HG03342 (cell line): Measurements from ENCODE around the gene ABRACL.
"Not testable (repeated sequence)": the region's sequence is repeated elsewhere in the genome, so short reads cannot be mapped to it uniquely, and the experiment has no call there.

Experiments used
- ATAC-seq: cut with Tn5 transposase; IDR thresholded peaks from one replicate; pipeline ENCODE4 v1.9.1; 2021; ENCODE audit warnings: mild to moderate bottlenecking, moderate library complexity; ENCODE audit not compliant: unreplicated experiment

The ABRACL gene, protein sequence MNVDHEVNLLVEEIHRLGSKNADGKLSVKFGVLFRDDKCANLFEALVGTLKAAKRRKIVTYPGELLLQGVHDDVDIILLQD

DNA sequence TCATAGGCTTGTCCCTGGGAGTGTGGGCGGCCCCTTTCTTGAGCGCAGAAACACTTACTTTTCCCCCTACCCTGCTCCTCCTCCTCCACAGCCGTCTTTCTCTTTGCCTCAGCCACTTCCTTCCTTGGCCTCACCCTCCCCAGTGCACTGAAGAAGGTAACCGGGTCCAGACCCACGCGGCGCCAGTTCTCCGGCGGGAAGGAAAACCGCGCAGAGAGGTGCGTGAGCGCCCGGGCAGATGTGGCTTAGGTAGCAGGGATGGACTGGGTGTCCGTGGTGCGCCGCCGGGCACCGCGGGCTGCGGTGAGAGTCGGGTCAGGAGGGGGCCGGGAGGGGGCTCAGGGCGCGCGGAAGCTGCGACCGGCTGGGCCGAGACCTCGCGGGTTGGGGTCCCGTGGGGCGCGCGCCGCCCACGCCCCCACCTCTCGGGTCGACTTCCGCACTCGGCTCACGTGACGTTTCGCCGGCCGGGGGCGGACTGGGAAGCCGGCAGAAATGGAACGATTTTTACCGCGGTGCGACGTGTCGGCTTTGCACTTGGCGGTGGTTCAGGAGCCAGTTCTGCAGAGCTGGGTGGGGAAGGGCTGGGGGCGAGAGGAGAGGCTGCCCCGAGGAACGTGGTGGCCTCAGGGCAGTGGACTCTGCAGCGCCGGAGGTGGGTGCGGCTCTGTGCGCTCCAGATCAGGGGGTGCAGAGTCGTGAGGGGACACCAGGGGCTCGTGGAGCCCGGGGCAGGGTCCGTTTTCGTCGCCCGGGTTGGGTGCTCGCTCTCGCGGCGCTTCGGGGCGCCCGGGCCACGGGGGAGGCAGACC lies at the start of gene ABRACL:
TSS of gene ABRACL (plus strand) at position 88 of the 812 bp plus-strand sequence. CDS start 5,416 bp downstream, outside the sequence.
- ATAC-seq: peak; percentile 57

DNA sequence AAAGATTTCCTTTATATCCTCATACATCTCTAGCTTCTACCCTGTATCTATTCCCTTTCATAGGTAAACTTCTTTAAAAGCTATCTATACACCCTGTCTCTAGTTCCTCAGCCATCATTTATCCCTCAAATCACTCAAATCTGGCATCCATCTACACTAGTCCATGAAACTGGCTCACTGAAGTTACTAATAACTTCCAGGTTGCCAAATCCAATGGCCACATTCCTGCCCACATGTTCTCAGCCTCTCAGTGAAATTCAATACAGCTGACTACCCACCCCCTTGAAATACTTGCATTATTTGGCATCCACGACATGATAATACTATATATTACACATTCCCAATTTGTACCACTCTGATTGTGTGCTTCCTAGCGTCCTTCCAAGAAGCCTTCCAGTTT lies 49.2 kb upstream of the ABRACL start:
- no peak for ATAC-seq

DNA sequence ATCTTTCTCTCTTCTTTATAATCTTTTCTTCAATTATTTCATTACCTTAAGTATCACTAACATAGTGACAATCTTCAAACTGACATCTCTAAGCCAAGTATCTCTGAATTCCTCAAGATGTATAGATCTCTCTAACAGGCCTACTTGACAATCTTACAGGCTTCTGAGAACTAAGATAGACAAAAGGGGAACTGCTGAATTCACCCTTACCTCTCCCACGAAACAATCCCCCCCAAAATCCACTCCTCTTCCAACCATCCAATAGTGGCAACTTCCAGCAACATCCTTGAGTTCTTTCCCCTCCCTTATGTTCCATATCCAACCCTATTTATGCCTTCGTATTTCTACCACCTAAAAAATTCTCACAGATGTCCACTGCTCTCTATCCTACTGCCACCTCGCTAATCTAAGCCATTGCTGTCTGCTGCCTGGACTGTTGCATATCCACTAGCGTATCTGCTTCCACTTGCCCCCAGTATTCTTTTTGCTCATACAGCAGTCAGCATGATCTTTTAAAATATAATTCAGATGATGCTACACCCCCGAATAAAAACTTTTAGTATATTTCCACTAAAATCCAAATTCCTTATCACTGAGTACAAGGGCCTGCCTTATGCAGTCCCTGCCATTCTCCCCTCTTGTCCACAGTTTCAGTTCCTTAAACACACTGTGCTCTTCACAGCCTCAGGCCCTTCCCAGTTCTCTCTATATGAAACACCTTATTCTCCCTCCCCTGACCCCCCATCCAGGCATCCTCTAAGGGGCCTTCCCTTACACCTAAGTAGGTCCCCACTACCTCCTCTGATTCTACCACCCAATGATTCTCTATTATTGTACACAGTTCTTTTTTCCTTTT lies 48.5 kb upstream of the ABRACL start:
- peak; percentile 58 for ATAC-seq

DNA sequence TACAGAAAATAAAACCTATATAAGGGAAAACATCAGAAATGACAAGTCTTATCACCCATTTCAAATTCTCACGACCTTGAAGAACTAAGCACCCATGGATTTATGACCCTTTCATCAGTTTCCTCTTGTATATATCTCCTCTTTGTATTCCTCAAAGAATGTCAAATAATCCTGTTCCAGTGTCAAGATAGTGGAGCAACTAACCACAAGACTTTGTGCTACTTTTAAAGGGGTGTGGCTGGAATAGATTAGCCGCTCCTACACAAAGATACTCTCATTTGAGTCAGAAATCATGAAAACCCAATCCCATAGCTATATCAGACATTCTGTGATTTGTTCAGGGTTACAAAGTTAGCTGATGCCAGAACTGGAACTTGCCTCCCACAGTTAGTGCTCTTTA lies 47.1 kb upstream of the ABRACL start:
- no peak for ATAC-seq

DNA sequence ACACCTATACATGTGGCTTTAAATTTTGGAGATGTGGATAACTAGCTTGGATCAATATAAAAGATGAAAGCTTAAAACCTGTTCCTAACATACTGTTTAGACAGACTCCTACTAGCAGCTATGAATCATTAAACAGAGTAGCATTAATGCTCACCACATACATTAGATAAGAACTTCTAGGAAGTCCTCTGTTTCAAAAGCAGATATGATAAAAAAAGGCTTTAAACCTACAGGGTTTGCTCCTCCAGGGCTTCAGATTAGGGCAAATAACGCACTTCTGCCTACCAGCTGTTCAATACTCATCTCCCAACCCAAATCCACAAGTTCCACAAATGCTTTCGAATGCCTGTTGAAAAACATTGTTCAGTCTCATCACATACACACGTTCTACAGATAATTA lies 42.0 kb upstream of the ABRACL start:
- ATAC-seq: no peak

DNA sequence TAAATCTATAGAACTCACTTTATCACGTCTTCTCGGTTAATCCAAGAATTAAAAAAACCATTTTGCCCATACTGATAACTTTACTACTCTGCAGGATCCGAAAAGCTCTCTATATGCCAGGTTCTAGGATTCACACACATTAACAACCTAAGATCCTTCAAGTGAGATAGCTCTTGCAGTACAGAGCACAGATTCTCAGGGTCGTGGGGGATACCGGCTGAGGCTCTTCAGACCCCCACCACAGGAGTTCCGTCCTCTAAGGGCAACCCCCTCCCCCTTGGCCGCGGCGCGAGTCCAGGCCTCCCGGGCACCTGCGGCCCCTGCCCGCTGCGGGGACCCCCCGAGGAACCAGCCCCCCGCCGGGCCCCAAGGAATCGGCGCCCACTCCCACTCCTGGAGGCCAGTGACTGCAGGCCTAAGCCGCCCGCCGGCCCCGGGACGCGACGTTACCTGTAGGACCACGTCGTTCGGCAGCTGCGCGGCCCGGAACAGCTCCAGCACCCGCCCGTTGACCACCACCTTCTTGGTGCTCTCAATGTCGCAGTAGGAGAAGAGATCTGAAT lies 41.4 kb upstream of the ABRACL start:
- no peak for ATAC-seq

DNA sequence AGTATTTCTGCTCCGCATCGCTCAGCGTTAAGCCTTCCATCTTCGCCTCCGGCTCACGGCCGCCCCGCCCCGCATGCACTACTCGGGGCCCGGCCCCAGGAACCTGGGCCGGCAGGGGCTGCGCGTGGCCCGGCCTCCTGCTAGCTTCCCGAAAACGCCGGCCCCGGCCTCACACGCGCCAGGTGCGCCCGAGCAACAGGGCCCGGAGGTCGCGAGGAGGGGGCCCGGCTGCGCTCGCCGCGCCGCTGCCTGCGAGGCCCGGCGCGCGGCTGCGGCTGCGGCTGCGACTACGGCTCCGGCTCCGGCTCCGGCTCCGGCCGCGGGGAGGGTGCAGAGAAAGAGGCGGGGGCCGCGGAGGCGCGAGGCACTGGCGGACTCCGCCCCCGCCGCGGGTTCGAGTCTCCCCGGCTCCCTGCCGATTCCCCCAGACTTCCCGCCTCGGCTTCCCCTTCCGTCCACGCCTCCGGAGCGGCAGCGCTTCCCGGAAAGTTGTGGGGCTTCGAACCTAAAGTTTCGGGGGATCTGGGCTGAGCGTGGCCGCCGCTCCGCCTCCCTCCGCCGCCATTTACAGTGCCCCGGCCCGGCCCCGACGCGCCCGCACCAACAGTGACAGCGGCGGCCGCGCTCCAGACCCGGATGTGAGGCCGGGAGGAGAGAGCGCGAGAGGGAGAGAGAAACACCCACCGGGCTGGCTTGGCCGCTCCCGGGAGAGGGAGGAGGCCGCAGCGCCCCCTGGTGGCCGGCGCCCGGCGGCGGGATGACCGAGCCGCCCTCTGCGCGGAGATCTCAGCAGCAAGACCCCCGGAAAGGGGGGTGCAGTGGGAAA lies 40.7 kb upstream of the ABRACL start, which contains the start of gene REPS1:
TSS of gene REPS1 (minus strand) at position 611 of the 826 bp plus-strand sequence. CDS start at position 40, 571 bp downstream.
- peak; percentile 93 for ATAC-seq

DNA sequence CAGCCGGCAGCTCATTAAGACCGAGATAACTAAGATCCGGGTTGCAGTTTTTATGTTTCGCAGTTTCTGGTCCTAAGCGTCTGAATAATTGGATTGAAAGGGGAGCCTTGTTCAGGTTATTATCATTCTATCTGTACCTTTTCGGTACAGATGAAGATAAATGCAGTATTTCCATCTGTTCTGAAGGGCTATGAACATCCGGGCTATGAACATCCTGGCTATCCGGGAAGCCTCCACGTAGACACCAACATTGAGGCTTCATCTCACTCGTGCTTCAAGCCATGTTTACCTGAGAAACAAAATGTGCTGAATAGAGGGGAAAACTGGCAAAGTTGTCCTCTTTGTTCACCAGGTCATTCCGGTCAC lies 40.1 kb upstream of the ABRACL start:
- peak; percentile 29 for ATAC-seq

DNA sequence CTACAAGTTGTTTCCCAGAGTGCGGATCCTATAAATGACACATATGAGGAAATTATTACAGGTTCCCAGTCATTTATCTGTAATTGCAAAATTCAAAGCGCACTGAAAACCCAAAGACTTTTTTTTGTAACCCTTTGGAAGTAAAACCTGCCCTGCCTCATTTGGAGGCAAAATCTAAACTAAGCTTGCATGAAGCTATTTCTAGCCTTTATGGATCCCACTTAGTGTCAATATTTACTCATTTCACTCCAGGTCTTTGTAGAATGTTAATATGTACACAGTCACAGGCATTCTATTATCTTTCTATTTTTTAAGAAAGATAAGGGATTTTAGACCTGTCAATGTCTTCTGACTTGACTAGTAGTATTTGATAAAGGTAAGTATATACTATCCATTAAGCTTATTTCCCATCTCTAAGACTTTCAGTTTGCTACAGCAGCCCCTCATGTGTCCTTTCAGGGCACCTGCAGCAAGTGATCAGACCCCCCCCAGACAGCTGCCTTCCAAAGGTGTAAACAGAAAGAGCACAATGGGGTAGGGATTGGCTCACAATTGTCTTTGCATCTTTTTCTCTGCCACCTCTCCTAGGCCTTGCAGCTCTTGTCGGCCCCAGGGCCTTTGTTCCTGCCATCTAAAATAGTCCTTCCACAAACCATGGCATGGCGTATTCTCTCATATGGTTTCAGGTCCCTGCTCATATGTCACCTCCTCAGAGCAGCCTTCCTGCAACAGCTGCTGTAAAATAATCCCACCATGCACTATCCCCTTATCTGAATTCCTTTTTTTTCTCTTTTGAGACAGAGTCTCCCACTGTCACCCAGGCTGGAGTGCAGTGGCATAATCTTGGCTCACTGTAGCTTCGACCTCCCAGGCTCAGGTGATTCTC lies 39.2 kb upstream of the ABRACL start:
- ATAC-seq: no peak

DNA sequence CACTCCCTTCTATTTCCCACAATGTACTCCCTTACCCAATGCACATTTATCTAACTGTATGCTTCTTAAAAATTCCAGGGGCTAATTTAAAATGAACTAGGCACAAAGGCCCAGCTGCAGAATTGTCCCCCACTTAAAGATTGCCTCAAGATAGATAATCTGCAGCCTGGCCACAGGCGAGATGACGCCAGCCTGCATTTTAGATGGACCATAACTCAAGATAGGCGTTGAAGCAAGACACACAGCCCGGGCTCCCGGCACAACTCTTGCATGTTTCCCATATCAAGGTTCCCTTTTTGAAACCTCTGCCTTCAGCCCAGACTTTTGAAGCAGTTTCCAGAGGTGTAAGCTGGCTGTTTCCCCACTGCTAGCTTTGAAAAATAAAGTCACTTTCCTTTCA lies 37.3 kb upstream of the ABRACL start:
- ATAC-seq: no peak

DNA sequence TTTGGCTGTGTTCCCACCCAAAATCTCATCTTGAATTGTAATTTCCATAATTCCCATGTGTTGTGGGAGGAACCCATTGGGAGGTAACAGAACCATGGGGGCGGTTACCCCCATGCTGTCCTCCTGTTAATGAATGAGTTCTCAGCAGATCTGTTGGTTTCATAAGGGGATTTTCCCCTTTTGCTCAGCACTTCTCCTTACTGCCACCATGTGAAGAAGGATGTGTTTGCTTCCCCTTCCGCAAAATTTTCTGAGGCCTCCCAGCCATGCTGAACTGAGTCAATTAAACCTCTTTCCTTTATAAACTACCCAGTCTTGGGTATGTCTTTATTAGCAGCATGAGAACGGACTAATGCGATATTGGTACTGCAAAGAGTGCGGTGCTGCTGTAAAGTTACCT lies 35.6 kb upstream of the ABRACL start:
- not testable (repeated sequence) for ATAC-seq

DNA sequence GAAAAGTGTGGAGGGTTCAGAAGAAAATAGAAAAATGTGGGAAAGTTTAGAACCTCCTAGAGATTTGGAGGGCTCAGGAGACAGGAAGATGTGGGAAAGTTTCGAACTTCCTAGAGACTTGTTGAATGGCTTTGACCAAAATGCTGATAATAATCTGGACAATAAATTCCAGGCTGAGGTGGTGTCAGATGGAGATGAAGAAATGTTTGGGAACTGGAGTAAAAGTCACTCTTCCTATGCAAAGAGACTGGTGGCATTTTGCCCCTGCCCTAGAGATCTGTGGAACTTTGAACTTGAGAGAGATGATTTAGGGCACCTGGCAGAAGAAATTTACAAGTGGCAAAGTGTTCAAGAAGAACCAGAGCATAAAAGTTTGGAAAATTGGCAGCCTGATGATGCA lies 35.1 kb upstream of the ABRACL start:
- ATAC-seq: not testable (repeated sequence)

DNA sequence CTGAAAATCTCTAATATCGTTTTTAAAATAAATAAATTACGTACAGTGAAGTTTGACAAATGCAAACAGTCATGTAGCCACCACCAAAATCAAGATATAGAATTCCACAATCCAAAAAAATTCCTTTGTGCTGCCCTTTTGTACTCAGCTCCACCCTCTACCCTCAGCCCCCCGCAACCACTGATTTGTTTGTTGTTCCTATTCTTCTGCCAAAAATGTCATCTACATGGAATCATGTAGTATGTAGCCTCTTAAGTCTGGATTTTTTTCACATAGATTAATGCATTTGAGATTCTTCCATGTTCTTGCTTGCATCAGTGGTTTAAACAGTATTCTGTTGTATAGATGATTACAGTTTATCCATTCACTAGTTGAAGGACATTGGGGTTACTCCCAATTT lies 32.0 kb upstream of the ABRACL start:
- no peak for ATAC-seq

DNA sequence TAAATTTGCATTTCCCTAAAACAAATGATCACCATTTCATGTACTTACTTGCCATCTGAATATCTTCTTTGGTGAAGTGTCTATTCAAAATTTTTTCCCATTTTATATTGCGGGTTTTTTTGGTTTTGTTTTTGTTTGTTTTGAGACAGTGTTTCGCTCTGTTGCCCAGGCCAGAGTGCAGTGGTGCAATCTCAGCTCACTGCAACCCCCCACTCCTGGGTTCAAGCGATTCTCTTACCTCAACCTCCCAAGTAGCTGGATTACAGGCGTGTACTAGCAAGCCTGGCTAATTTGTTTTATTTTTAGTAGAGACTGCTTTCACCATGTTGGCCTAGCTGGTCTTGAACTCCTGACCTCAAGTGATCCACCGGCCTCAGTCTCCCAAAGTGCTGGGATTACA lies 31.4 kb upstream of the ABRACL start:
- ATAC-seq: no peak

DNA sequence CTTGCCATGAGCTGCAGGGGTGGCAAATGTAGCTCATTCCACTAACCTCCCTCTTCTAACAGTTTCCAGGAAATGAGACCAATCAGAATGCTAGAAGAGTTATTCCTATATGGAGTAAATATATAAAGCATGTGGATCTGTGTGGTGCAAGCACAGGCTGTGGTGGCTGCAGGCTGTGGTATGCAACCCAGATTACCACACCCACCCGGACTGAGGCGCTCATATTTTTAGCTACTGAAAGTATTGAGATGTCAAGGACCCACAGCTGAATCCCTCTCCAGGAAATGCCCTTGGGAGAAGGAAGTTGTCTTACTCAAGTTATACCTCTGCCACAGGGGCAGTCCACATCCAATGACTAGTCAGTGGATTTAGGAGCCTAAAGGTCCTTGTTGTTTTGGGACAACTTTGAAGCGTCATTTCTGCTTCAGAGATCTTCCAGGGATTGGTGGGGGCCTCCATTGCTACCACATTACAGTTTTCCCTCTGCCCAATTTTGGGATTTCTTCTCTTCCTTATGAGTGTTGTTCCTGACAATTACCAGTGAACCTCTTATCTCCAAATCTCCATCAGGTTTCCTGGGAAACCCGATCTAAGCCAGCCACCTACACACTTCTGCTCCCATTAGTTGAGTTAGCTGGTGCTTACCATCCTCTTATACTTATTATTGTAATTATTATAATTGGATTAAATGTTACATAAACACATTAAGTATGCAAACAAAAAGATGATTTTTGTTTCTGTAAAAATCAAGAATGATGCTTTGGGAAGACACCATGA lies 28.4 kb upstream of the ABRACL start:
- no peak for ATAC-seq

DNA sequence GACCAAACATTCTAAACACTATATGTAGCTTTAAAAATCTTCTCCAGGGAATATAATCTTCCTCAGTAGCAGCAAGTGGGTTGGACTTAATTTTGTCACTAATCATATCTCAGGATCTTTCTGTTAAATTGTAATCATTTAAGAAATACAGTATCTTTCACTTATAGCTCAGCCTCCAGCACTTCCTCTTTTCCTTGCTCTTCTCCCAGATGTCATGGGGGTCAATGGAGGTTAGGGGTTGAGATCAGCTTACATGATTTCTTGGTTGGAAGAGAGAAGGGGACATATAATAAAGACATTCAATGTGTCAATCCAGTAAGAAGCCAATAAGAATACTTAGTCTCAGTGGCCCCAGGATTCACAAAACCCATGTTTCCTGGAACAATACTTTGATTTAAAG lies 24.8 kb upstream of the ABRACL start:
- no peak for ATAC-seq

DNA sequence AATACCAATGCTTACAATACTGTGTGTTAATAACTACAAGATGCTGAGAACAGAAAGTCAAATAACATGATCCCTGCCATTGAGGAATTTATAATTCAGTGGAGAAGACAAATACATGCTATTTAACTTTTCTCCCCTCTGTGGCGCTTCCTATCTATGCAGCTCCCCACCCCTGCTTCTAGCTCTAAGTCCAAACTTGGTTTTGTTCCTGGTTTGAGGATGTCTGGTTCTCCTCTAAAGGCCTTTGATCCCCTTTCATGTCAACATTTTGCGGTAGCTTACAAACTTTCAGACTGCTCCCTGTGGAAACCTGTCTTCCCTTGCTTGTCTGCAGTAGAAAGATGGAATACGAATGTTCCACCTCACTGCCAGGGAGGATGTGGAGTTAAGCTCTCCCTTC lies 22.1 kb upstream of the ABRACL start:
- ATAC-seq: no peak

DNA sequence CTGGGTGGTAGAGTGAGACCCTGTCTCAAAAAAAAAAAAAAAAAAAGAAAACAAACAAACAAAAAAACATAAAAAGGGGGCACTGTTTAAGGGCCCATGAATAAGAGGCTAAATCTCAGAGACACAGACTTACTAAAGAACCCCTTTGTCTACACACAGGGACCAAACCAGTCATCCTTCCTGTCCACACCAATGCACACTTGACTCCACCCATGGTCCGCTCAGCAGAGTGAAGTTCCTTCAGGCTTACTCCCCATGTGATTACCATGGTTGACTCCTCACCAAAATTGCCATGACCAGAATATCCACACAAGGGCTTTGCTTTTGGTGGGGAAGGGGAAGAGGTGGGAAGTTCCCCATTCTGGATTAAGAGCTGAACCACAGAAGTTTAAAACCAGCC lies 21.1 kb upstream of the ABRACL start:
- ATAC-seq: no peak

DNA sequence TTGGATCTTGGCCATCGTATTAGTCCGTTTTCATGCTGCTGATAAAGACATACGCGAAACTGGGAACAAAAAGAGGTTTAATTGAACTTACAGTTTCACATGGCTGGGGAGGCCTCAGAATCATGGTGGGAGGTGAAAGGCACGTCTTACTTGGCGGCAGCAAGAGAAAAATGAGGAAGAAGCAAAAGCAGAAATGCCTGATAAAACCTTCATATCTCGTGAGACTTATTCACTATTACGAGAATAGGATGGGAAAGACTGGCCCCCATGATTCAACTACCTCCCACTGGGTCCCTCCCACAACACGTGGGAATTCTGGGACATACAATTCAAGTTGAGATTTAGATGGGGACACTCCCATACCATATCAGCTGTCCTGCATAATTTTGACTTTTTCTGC lies 20.4 kb upstream of the ABRACL start:
- ATAC-seq: no peak
